22Rv1 (cell line): ENCODE results near the gene PDE5A.

ENCODE experiments used
- CTCF ChIP-seq: fragments of 450-650 bp; IDR thresholded peaks from 2 replicates; pipeline ENCODE4 v1.5.1; 2017; ENCODE audit warnings: mild to moderate bottlenecking
- ZFX ChIP-seq: fragments of 450-650 bp; IDR thresholded peaks from 2 replicates; pipeline ENCODE4 v1.6.1; 2017; ENCODE audit warnings: antibody characterized with exemption, borderline replicate concordance

- TF ChIP-seq CTCF (no peak), ZFX (no peak)
Measured at GRCh38 chr4:119652998-119653397, 24.4 kb upstream of the PDE5A start.
